WTC11 (cell line): ENCODE results near the gene CATSPERB. TPM values are rescaled to one million over a fixed set of nuclear protein-coding genes. Genes with fewer than 3 reads are reported as not detected.
"Not testable (repeated sequence)": the region's sequence is repeated elsewhere in the genome, so short reads cannot be mapped to it uniquely, and the experiment has no call there.

Source experiments
- ATAC-seq: fragments of 200-7000 bp; cut with Tn5 transposase; 2 replicates; pipeline ENCODE4 v1.10.0; 2021; ENCODE audit warnings: mild to moderate bottlenecking, moderate library complexity
- CTCF ChIA-PET: fragments of 300-600 bp; sonication (Branson Sonifier 250); formaldehyde crosslinking; loops from one replicate; lab custom pipeline; 2021; ENCODE audit warnings: antibody characterized with exemption; lab: Charles Lee
- POLR2A ChIA-PET: fragments of 350-600 bp; sonication (Branson Sonifier 250); formaldehyde crosslinking; loops from one replicate; lab custom pipeline; 2021; ENCODE audit warnings: antibody characterized with exemption; lab: Charles Lee
- DNase-seq: peaks from one replicate; pipeline ENCODE4 v3.0.0; 2021; ENCODE audit warnings: low spot score
- H3K27ac Mint-ChIP-seq: 2 replicates; pipeline ENCODE4 v1.8.0; 2021; ENCODE audit warnings: mixed read lengths
- H3K27me3 Mint-ChIP-seq: 2 replicates; pipeline ENCODE4 v1.8.0; 2021; ENCODE audit warnings: low read depth, mild to moderate bottlenecking, moderate library complexity, mixed read lengths
- H3K36me3 Mint-ChIP-seq: 2 replicates; pipeline ENCODE4 v1.8.0; 2021; ENCODE audit warnings: mixed read lengths
- H3K4me1 Mint-ChIP-seq: 2 replicates; pipeline ENCODE4 v1.8.0; 2022; ENCODE audit warnings: mixed read lengths
- H3K4me3 Mint-ChIP-seq: 2 replicates; pipeline ENCODE4 v1.8.0; 2021; ENCODE audit warnings: mild to moderate bottlenecking, moderate library complexity, mixed read lengths
- H3K9me3 Mint-ChIP-seq: 2 replicates; pipeline ENCODE4 v1.8.0; 2021; ENCODE audit warnings: mixed read lengths
- CBFB ChIP-seq: sonication (generic); formaldehyde crosslinking; IDR thresholded peaks from 2 replicates; pipeline ENCODE4 v1.8.1; 2022; ENCODE audit warnings: mild to moderate bottlenecking, low read depth, missing genetic modification reagents
- MYBL2 ChIP-seq: sonication (generic); formaldehyde crosslinking; IDR thresholded peaks from 2 replicates; pipeline ENCODE4 v1.8.1; 2023; ENCODE audit warnings: mild to moderate bottlenecking, moderate library complexity, missing genetic modification reagents
- NFE2L1 ChIP-seq: sonication (generic); formaldehyde crosslinking; IDR thresholded peaks from 2 replicates; pipeline ENCODE4 v1.8.1; 2023; ENCODE audit warnings: missing genetic modification reagents
- NR2C2 ChIP-seq: sonication (generic); formaldehyde crosslinking; IDR thresholded peaks from 2 replicates; pipeline ENCODE4 v1.8.0; 2022; ENCODE audit warnings: mild to moderate bottlenecking, missing genetic modification reagents
- TCF7 ChIP-seq: sonication (generic); formaldehyde crosslinking; IDR thresholded peaks from 2 replicates; pipeline ENCODE4 v1.8.0; 2022; ENCODE audit warnings: mild to moderate bottlenecking, low read depth, missing genetic modification reagents, moderate library complexity
- TEAD1 ChIP-seq: sonication (generic); formaldehyde crosslinking; IDR thresholded peaks from 2 replicates; pipeline ENCODE4 v1.8.0; 2022; ENCODE audit warnings: mild to moderate bottlenecking, missing genetic modification reagents
- TEAD4 ChIP-seq: sonication (generic); formaldehyde crosslinking; IDR thresholded peaks from 2 replicates; pipeline ENCODE4 v1.8.0; 2022; ENCODE audit warnings: mild to moderate bottlenecking, missing genetic modification reagents
- ZNF121 ChIP-seq: sonication (generic); formaldehyde crosslinking; IDR thresholded peaks from 2 replicates; pipeline ENCODE4 v1.8.0; 2023; ENCODE audit warnings: missing genetic modification reagents
- ZNF138 ChIP-seq: sonication (generic); formaldehyde crosslinking; conservative IDR thresholded peaks from 2 replicates; pipeline ENCODE4 v1.8.1; 2022; ENCODE audit warnings: mild to moderate bottlenecking, moderate library complexity, missing genetic modification reagents
- ZNF219 ChIP-seq: sonication (generic); formaldehyde crosslinking; IDR thresholded peaks from 2 replicates; pipeline ENCODE4 v1.8.0; 2023; ENCODE audit warnings: missing genetic modification reagents, mild to moderate bottlenecking, borderline replicate concordance
- ZNF232 ChIP-seq: sonication (generic); formaldehyde crosslinking; IDR thresholded peaks from 2 replicates; pipeline ENCODE4 v1.8.0; 2022; ENCODE audit warnings: mild to moderate bottlenecking, missing genetic modification reagents
- total RNA-seq: library from RNA; stranded (reverse); gene quantifications from 3 replicates; pipeline ENCODE4 v1.2.3, GENCODE V29; 2021
- TF ChIP-seq, protein P1 (sequence below): sonication (generic); formaldehyde crosslinking; IDR thresholded peaks from 2 replicates; pipeline ENCODE4 v1.8.0; 2023; ENCODE audit warnings: mild to moderate bottlenecking, missing genetic modification reagents
- TF ChIP-seq, protein P2 (sequence below): sonication (generic); formaldehyde crosslinking; IDR thresholded peaks from 2 replicates; pipeline ENCODE4 v1.8.1; 2023; ENCODE audit warnings: mild to moderate bottlenecking, missing genetic modification reagents, moderate library complexity
- TF ChIP-seq, protein P3 (sequence below): fragments of 250-450 bp; sonication (Bioruptor Pico); IDR thresholded peaks from 2 replicates; pipeline ENCODE4 v1.9.0; 2021; ENCODE audit warnings: moderate library complexity, mild to moderate bottlenecking, inconsistent platforms, borderline replicate concordance
- TF ChIP-seq, protein P4 (sequence below): sonication (generic); formaldehyde crosslinking; IDR thresholded peaks from 2 replicates; pipeline ENCODE4 v1.8.0; 2022; ENCODE audit warnings: missing genetic modification reagents
- TF ChIP-seq, protein P5 (sequence below): sonication (generic); formaldehyde crosslinking; IDR thresholded peaks from 2 replicates; pipeline ENCODE4 v1.8.0; 2022; ENCODE audit warnings: mild to moderate bottlenecking, missing genetic modification reagents

CATSPERB gene
- total RNA-seq, 1 experiment from 2014 or later, result 0.11 TPM

DNA sequence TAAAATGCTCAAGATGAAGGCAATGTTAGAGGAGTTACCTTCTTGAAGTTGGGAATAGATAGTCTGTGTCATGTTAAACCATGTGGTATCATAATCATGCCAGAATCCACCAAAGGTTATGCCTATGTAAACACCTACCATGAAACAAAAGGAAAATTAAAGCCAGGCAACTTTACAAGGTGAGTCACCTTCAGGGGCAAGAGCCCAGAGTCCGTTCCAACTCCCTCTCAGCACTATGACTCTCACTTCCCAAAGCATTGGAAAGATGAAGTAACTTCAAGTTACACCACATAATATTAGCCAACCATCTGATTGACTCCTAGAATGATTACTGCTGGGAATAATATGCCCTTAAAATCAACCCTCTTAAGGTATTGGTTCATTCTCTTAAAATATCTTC, 38.5 kb downstream of the CATSPERB start:
- Mint-ChIP-seq H3K27ac (no peak overlapping the region), H3K9me3 (peaks cover 24% of the 10 kb centered on the region), H3K27me3 (no peaks in the 10 kb centered on the region), H3K4me1 (peaks cover 10% of the 10 kb centered on the region), H3K4me3 (no peak overlapping the region), H3K36me3 (peaks cover 3% of the 10 kb centered on the region; the same call in 1 of the 2 replicates)
- ATAC-seq (no peak), DNase-seq (no peak)
- TF ChIP-seq, protein P1, sequence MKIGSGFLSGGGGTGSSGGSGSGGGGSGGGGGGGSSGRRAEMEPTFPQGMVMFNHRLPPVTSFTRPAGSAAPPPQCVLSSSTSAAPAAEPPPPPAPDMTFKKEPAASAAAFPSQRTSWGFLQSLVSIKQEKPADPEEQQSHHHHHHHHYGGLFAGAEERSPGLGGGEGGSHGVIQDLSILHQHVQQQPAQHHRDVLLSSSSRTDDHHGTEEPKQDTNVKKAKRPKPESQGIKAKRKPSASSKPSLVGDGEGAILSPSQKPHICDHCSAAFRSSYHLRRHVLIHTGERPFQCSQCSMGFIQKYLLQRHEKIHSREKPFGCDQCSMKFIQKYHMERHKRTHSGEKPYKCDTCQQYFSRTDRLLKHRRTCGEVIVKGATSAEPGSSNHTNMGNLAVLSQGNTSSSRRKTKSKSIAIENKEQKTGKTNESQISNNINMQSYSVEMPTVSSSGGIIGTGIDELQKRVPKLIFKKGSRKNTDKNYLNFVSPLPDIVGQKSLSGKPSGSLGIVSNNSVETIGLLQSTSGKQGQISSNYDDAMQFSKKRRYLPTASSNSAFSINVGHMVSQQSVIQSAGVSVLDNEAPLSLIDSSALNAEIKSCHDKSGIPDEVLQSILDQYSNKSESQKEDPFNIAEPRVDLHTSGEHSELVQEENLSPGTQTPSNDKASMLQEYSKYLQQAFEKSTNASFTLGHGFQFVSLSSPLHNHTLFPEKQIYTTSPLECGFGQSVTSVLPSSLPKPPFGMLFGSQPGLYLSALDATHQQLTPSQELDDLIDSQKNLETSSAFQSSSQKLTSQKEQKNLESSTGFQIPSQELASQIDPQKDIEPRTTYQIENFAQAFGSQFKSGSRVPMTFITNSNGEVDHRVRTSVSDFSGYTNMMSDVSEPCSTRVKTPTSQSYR (CRISPR knock-in tag), result no peak
- TF ChIP-seq TEAD1, result no peak
- TF ChIP-seq NFE2L1 (CRISPR knock-in tag), result no peak
- no peak for TF ChIP-seq CBFB (CRISPR knock-in tag)
- TF ChIP-seq TEAD4 (CRISPR knock-in tag), result no peak
- TF ChIP-seq NR2C2 (CRISPR knock-in tag), result no peak
- ChIA-PET POLR2A (no interaction called here), CTCF (no interaction called here)

DNA sequence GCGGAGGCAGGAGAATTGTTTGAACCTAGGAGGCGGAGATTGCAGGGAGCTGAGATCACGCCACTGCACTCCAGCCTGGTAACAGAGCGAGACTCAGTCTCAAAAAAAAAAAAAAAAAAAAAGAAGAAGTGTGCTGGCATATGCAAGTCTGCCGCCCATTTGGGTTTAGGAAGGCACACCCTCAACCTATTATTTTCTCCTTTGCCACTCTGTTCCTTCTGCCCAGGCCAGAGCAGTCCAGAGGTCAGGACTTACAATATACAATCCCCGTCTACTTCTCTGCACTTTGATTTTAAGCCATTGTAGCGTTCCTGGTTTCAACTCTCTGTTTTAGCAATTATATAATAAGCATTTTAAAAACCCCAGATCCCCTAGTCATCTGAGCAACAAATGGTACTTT, 39.8 kb downstream of the CATSPERB start:
- TF ChIP-seq MYBL2 (CRISPR knock-in tag) (no peak), ZNF232 (CRISPR knock-in tag) (no peak), TCF7 (CRISPR knock-in tag) (no peak), ZNF138 (CRISPR knock-in tag) (no peak), TEAD4 (CRISPR knock-in tag) (no peak)
- TF ChIP-seq, protein P2, sequence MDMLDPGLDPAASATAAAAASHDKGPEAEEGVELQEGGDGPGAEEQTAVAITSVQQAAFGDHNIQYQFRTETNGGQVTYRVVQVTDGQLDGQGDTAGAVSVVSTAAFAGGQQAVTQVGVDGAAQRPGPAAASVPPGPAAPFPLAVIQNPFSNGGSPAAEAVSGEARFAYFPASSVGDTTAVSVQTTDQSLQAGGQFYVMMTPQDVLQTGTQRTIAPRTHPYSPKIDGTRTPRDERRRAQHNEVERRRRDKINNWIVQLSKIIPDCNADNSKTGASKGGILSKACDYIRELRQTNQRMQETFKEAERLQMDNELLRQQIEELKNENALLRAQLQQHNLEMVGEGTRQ, result no peak
- H3K27ac Mint-ChIP-seq, result no peak overlapping the region
- H3K36me3 Mint-ChIP-seq, result peaks cover 3% of the 10 kb centered on the region; the same call in 1 of the 2 replicates
- no peak for DNase-seq
- no peaks in the 10 kb centered on the region for H3K27me3 Mint-ChIP-seq
- no peak for ATAC-seq
- no peak overlapping the region for H3K4me3 Mint-ChIP-seq
- ChIA-PET POLR2A (no interaction called here), CTCF (no interaction called here)
- peaks cover 10% of the 10 kb centered on the region for H3K4me1 Mint-ChIP-seq
- H3K9me3 Mint-ChIP-seq, result peaks cover 12% of the 10 kb centered on the region

DNA sequence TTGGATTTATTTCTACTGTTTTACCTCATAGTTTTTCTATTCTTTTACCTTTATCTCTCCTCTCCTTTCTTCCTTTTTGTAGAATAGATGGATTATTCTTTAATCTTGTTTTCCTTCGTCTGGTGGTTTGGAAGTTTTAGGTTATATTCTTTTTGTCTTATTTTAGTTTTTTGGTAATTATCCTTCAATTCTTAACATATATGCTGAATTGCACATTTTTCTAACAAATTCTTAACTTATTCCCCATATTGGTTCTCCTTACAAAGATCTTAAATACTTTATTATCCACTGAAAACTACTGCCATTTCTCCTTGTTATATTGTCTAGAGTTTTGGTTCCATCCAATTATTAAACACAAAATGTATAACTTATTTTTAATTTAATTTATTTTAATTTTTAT, 42.3 kb downstream of the CATSPERB start:
- CTCF ChIA-PET, result no interaction called here
- H3K27ac Mint-ChIP-seq, result no peak overlapping the region

DNA sequence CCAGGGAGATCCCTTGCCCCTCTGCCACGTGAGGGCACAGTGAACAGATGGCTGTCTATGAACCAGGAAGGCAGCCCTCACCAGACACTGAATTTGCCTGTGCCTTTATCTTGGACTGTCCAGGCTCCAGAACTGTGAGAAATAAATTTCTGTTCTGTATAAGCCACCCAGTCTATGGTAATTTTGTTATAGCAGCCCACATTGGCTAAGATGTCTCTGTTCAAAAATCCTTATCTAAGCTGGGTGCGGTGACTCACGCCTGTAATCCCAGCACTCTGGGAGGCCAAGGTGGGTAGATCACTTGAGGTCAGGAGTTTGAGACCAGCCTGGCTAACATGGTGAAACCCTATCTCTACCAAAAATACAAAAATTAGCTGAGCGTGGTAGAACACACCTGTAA, 44.5 kb downstream of the CATSPERB start:
- H3K4me1 Mint-ChIP-seq, ATAC-seq, H3K27ac Mint-ChIP-seq, H3K4me3 Mint-ChIP-seq, H3K36me3 Mint-ChIP-seq, H3K27me3 Mint-ChIP-seq, POLR2A ChIA-PET, DNase-seq: not testable (repeated sequence)
- peaks cover 25% of the 10 kb centered on the region for H3K9me3 Mint-ChIP-seq
- CTCF ChIA-PET, result interaction anchor here (0.7 kb wide), 1 partner anchor 197 kb away, joined by 3 read pairs; no protein-coding TSS in a partner anchor

More for the DNA sequence above, 42.3 kb downstream of the CATSPERB start:
- H3K4me1 Mint-ChIP-seq, result peaks cover 6% of the 10 kb centered on the region
- H3K27me3 Mint-ChIP-seq, result no peaks in the 10 kb centered on the region
- ATAC-seq (no peak), DNase-seq (no peak)
- H3K36me3 Mint-ChIP-seq, result peaks cover 3% of the 10 kb centered on the region; the same call in 1 of the 2 replicates
- H3K4me3 Mint-ChIP-seq, result no peak overlapping the region
- peaks cover 10% of the 10 kb centered on the region for H3K9me3 Mint-ChIP-seq
- POLR2A ChIA-PET, result no interaction called here
- TF ChIP-seq, protein P3, sequence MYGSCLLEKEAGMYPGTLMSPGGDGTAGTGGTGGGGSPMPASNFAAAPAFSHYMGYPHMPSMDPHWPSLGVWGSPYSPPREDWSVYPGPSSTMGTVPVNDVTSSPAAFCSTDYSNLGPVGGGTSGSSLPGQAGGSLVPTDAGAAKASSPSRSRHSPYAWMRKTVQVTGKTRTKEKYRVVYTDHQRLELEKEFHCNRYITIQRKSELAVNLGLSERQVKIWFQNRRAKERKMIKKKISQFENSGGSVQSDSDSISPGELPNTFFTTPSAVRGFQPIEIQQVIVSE (CRISPR knock-in tag), result no peak
- TF ChIP-seq ZNF121 (CRISPR knock-in tag) (no peak), ZNF219 (CRISPR knock-in tag) (no peak), CBFB (CRISPR knock-in tag) (no peak)
- TF ChIP-seq, protein P4, sequence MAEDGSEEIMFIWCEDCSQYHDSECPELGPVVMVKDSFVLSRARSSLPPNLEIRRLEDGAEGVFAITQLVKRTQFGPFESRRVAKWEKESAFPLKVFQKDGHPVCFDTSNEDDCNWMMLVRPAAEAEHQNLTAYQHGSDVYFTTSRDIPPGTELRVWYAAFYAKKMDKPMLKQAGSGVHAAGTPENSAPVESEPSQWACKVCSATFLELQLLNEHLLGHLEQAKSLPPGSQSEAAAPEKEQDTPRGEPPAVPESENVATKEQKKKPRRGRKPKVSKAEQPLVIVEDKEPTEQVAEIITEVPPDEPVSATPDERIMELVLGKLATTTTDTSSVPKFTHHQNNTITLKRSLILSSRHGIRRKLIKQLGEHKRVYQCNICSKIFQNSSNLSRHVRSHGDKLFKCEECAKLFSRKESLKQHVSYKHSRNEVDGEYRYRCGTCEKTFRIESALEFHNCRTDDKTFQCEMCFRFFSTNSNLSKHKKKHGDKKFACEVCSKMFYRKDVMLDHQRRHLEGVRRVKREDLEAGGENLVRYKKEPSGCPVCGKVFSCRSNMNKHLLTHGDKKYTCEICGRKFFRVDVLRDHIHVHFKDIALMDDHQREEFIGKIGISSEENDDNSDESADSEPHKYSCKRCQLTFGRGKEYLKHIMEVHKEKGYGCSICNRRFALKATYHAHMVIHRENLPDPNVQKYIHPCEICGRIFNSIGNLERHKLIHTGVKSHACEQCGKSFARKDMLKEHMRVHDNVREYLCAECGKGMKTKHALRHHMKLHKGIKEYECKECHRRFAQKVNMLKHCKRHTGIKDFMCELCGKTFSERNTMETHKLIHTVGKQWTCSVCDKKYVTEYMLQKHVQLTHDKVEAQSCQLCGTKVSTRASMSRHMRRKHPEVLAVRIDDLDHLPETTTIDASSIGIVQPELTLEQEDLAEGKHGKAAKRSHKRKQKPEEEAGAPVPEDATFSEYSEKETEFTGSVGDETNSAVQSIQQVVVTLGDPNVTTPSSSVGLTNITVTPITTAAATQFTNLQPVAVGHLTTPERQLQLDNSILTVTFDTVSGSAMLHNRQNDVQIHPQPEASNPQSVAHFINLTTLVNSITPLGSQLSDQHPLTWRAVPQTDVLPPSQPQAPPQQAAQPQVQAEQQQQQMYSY (CRISPR knock-in tag), result no peak
- TF ChIP-seq, protein P5, sequence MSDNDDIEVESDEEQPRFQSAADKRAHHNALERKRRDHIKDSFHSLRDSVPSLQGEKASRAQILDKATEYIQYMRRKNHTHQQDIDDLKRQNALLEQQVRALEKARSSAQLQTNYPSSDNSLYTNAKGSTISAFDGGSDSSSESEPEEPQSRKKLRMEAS, result no peak
